Measurements from ENCODE around the gene ELMOD3. TPM values are rescaled to one million over a fixed set of nuclear protein-coding genes. Genes with fewer than 3 reads are reported as not detected.

The ELMOD3 gene
- total and polyA plus RNA-seq, 5 donors from 2014 or later: 13.5 to 21.5 (median 15.8) TPM

Other genes with a start within 250 kb of the ELMOD3 start
- gene TCF7L1, start 221.4 kb upstream of the ELMOD3 start, total RNA-seq: not detected
- under 1 TPM in 2 of 4 donors, not detected in 2; 0.07 to 0.10 TPM for gene TCF7L1, start 221.4 kb upstream of the ELMOD3 start, polyA plus RNA-seq
- 168 TPM for gene TGOLN2, start 26.8 kb upstream of the ELMOD3 start, total RNA-seq
- 10 to 100 TPM; 51.3 to 62.7 (median 62.1) TPM for gene TGOLN2, start 26.8 kb upstream of the ELMOD3 start, polyA plus RNA-seq
- 32.4 TPM for gene RETSAT, start 241 bp upstream of the ELMOD3 start, total RNA-seq
- 10 to 100 TPM; 13.8 to 18.1 (median 15.8) TPM for gene RETSAT, start 241 bp upstream of the ELMOD3 start, polyA plus RNA-seq
- gene CAPG, start 55.6 kb downstream of the ELMOD3 start, total RNA-seq: 44.5 TPM
- gene CAPG, start 55.6 kb downstream of the ELMOD3 start, polyA plus RNA-seq: 10 to 100 TPM; 19.9 to 74.7 (median 44.6) TPM
- 0.25 TPM for gene SH2D6, start 63.9 kb downstream of the ELMOD3 start, total RNA-seq
- gene SH2D6, start 63.9 kb downstream of the ELMOD3 start, polyA plus RNA-seq: not detected
- gene MAT2A, start 184.4 kb downstream of the ELMOD3 start, total RNA-seq: 137 TPM
- gene MAT2A, start 184.4 kb downstream of the ELMOD3 start, polyA plus RNA-seq: 100 to 1,000 TPM in 3 of 4 donors, 10 to 100 TPM in 1; 82.2 to 141 (median 108) TPM
- 20.0 TPM for gene GGCX, start 206.7 kb downstream of the ELMOD3 start, total RNA-seq
- 10 to 100 TPM; 16.7 to 28.1 (median 17.7) TPM for gene GGCX, start 206.7 kb downstream of the ELMOD3 start, polyA plus RNA-seq
- 105 TPM for gene VAMP8, start 222.8 kb downstream of the ELMOD3 start, total RNA-seq
- 100 to 1,000 TPM; 393 to 484 (median 437) TPM for gene VAMP8, start 222.8 kb downstream of the ELMOD3 start, polyA plus RNA-seq
- 54.8 TPM for gene VAMP5, start 229.7 kb downstream of the ELMOD3 start, total RNA-seq
- 100 to 1,000 TPM; 155 to 215 (median 185) TPM for gene VAMP5, start 229.7 kb downstream of the ELMOD3 start, polyA plus RNA-seq
- 47.0 TPM for gene RNF181, start 241.0 kb downstream of the ELMOD3 start, total RNA-seq
- 100 to 1,000 TPM; 233 to 297 (median 251) TPM for gene RNF181, start 241.0 kb downstream of the ELMOD3 start, polyA plus RNA-seq
- 4.9 TPM for gene TMEM150A, start 247.9 kb downstream of the ELMOD3 start, total RNA-seq
- 10 to 100 TPM in 1 of 4 donors, 1 to 10 TPM in 3; 8.0 to 11.3 (median 9.1) TPM for gene TMEM150A, start 247.9 kb downstream of the ELMOD3 start, polyA plus RNA-seq

All from CD4-positive, CD25-positive, alpha-beta regulatory T cell (primary cell).